Stimulated activated CD8-positive, alpha-beta memory T cell treated with anti-CD3 and anti-CD28 coated beads, Interleukin-15, amount 100 ng/mL, for 24 hours (primary cell): ENCODE data around the gene SLC17A5.
"Not testable (repeated sequence)": the region's sequence is repeated elsewhere in the genome, so short reads cannot be mapped to it uniquely, and the experiment has no call there.

Experiments used
- DNase-seq: peaks from one replicate; pipeline ENCODE4 v3.0.0-alpha.2; 2020; ENCODE audit warnings: low read depth

Gene SLC17A5

DNA sequence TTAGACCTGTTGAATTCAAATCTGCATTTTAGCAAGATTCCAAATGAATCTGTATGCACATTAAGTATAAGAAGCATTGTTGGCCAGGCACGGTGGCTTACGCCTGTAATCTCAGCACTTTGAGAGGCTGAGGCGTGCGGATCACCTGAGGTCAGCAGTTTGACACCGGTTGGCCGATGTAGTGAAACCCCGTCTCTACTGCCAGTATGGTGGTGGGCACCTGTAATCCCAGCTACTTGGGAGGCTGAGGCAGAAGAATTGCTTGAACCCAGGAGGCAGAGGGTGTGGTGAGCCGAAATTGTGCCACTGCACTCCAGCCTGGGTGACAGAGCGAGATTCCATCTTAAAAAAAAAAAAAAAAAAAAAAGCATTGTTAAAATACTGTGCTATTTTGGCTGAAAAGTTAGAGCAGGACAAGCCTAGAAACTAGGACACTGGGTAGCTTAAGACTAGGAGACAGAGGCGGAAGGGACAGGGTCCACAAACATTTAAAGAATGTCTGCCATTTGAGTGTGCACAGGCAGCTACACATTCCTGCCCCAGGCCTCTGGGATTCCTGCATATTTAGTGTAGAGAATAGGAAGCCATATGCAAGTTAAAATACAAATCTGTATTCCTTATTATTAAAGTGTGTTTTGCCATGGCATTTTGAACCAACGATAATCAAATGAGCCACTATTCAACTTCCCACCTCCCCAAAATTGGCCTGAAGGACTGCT is 87.9 kb downstream of the SLC17A5 start:
- no peak for DNase-seq

DNA sequence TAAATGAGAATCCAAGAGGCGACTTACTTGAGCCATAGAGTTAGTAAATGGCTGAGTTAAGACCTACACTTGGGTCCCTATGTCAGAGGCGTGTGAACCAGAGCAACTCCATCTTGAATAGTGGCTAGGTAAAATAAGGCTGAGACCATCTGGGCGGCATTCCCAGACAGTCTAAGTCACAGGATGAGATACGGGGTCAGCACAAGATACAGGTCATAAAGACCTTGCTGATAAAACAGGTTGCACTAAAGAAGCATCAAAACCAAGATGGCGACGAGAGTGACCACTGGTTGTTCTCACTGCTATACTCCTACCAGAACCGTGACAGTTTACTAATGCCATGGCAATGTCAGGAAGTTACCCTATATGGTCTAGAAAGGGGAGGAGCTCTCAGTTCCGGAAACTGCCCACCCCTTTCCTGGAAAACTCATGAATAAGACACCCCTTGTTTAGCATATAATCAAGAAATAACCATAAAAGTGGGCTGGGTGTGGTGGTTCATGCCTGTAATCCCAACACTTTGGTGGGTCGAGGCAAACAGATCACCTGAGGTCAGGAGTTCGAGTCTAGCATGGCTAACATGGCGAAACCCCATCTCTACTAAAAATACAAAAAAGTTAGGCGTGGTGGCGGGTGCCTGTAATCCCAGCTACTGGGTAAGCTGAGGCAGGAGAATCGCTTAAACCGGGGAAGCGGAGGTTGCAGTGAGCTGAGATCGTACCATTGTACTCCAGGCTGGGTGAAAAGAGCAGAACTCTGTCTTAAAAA is 89.0 kb downstream of the SLC17A5 start:
- DNase-seq = no peak

DNA sequence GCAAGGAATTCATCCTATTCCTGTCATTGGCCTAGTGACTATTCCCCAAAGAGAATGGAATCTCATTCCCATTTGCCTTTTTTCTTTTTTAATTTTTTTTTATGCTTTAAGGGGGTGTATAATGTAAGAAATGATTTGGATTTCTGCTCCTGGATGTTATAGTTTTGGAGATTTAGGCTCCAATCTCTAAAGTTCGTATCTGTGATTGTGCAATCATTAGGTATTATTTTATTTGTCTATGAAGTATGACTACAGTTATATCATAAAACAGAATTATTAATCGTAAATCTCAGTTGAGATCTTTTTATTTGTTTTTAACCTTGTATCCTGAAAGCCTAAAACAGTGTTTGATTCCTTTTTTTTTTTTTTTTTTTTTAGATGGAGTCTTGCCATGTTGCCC is 91.2 kb downstream of the SLC17A5 start:
- DNase-seq = no peak

DNA sequence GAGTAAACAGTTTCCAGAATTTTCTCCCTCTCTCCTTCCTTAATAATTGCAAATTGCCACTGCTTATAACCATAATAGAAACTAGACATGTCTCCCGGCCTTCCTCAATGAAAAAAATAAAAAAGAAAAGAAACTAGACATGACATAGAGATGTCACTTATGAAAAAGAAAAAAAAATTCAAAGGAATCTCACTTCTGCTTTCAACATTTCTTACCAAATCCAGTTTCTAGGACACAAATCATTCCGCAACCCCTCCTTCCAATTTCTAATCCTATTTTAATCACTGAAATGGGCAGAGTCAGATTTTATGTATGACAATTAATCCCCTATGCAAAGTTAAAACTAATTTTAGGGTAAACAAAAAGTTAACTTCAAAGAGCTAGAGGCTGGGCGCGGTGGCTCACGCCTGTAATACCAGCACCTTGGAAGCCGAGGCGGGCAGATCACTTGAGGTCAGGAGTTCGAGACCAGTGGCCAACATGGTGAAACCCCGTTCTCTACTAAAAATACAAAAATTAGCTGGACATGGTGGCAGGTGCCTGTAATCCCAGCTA is 92.9 kb downstream of the SLC17A5 start:
- DNase-seq = no peak

DNA sequence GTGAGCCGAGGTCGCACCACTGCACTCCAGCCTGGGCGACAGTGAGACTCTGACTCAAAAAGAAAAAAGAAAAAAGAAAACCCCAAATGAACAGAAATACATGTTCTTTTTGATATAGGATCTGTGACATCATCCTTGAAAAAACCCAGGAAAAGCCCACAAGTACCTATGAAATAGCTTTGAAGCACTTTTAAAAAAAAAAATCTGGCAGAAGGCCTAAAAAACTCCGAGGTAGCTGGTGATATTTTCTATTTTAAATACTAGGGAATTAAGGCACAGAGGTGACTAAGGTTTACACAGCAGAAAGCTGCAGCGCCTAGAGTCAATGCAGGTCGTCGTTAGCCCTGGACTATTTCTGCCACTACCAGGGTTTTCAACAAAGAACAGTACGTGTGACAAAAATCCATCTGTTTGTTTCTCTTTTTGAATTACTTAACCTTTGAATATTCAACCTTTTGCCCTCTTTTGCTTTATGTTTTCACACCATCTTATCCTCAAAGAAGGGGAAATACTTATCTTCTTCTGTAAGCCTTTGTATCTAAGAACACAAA is 93.5 kb downstream of the SLC17A5 start:
- DNase-seq = no peak

DNA sequence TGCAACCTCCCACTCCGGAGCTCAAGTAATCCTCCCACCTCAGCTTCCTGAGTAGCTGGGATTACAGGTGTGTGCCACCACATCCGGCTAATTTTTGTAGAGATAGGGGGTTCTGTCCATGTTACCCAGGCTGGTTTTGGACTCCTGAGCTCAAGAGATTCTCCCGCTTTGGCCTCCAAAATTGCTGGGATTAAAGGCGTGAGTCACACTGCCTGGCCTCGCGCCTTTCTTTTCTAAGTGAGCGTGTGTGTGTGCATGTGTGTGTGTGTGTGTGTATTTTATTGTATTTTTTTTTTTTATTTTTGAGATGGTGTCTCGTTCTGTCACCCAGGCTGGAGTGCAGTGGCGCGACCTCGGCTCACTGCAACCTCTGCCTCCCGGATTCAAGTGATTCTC is 94.4 kb downstream of the SLC17A5 start:
- DNase-seq = not testable (repeated sequence)

DNA sequence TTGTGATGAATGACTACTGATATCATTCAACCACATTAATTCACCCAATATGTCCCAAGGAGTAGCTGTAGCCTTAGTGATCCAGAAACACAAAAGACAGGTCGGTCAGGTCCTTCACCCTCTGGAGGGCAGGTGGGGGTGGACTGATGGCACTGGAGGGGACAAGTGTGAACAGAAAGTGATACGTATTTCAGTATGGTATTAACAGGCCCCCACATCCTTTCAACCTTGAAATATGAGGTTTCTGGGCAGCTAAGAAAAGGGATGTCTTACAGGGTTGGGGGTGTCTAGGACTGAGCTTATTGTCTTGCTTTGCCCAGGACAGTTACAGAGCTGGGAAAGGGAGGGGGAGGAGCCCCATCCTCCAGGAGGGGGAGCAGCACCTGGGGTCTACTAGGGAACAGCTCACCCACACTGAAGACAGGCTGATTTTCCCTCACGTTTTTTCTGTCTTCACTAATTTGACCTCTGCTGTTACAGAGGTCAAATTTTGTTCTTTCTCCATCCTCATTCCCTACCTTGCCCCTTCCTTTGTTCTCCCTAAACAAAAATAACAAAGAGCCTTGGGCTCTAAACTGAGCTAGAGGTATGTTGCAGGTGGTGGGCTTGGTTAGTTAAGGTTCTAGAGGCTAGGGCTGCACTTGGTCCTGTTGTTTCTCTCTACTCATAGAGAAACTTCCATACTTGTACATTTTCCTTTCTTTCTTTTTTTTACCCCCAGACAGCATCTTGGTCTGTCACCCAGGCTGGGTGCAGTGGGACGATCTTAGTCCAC is 95.0 kb downstream of the SLC17A5 start:
- no peak for DNase-seq

DNA sequence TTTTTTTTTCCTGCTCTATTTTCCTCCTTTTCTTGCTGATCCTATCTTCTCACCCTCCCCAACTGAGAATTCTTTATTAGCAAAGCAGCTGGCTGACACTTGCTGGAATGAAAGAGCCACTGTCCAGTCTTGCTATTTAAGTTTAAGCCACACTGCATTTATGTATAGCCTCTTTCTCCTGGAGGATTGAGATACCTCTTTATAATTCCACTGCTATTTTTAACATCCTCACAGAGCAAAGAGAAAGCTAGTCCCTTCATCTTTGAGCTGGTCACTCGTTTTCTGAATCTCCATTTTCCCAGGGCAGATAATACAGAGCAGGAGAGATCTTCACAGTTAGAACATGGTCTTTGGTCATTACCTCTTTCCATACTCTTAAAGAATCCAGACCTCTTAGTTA is 97.0 kb downstream of the SLC17A5 start:
- DNase-seq = no peak

DNA sequence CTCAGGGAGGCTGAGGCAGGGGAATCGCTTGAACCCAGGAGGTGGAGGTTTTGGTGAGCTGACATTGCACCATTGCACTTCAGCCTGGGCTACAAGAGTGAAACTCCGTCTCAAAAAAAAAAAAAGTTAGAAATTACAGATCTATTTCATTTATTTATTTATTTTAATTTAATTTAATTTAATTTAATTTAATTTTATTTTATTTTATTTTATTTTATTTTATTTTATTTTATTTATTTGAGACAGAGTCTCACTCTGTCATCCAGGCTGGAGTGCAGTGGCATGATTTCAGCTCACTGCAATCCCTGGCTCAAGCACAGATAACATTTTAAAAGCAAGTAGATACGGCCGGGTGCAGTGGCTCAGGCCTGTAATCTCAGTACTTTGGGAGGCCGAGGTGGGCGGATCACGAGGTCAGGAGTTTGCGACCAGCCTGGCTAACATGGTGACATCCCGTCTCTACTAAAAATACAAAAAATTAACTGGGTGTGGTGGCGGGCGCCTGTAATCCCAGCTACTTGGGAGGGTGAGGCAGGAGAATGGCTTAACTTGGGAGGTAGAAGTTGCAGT is 98.3 kb downstream of the SLC17A5 start:
- not testable (repeated sequence) for DNase-seq

DNA sequence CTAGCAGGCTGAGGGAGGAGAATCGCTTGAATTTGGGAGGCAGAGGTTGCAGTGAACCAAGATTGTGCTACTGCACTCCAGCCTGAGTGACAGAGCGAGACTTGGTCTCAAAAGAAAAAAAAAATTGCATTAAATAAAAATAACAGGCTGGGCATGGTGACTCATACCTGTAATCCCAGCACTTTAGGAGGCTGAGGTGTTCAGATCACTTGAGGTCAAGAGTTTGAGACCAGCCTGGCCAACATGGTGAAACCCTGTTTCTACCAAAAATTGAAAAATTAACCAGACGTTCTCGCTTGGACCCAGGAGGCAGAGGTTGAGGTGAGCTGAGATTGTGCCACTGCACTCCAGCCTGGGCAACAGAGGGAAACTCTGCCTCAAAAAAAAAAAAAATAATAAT is 102.7 kb downstream of the SLC17A5 start:
- DNase-seq = not testable (repeated sequence)

DNA sequence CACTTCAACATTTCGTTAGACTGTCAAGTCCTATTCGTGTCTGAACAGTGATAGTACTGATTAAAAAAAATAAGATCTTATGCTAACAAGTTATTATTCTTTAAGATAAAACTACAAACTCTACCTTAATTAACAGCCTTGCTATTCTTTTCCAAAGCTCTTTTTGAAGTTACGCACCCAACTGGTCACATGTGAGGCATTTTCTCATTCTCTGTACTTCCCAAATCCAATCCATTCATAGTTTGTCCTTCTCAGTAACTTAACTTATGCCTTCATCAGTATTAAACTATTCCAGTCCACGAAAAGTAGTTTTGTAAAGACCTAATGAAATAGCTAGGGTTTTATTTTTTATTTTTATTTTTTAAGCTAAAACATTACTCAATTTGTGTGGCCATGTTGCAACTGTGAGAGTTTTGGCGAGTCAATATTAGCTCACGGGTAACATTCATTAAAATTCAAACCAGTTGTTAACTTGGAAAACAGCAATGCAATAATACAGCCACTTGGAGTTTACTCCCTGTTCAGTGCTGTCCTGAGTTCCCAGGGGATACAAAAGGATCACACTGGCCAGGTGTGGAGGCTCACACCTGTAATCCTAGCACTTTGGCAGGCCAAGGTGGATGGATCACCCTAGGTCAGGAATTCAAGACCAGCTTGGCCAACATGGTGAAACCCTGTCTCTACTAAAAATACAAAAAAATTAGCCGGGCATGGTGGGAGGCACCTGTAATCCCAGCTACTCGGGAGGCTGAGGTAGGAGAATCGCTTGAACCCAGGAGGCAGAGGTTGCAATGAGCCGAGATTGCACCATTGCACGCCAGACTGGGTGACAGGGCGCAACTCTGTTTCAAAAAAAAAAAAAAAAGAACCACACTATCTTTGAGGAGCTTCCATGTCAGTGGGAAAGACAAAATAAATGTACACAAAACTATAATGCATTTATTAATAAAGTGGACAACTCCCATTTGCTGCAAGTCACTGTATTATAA is 105.0 kb downstream of the SLC17A5 start:
- DNase-seq = no peak

DNA sequence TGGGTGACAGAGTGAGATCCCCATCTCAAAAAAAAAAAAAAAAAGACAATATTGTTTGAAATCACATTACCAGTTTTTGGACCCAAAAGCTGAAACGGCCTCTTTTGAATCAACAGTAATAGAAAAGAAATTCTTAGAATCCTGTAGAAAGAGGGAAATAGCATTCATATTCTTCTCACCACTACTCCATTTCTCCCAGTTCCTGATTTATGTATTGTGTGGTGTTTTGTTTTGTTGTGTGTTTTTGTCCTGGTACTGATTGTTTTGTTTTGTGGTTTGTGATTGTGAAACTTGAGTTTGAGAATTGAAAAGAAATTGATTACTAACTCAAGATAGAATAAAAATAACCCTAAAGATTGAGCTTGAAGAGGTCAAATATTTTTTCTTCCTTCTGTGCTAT is 106.8 kb downstream of the SLC17A5 start:
- DNase-seq = no peak
